ENCODE data around the gene PIK3CG. TPM values are rescaled to one million over a fixed set of nuclear protein-coding genes. Genes with fewer than 3 reads are reported as not detected.

PIK3CG gene
- total and polyA plus RNA-seq, 7 donors = 0.92 to 6.4 (median 4.2) TPM

- no peak overlapping the region for H3K27ac ChIP-seq
- intact Hi-C loops (cut with DNase I) = no loop called here
- H3K9me3 ChIP-seq = no peaks in the 10 kb centered on the region
- no peaks in the 10 kb centered on the region for H3K36me3 ChIP-seq
- no peak for DNase-seq
- TF ChIP-seq EP300 (IDR thresholded peaks at IDR 0.05) = no peak
- TF ChIP-seq, protein P1, sequence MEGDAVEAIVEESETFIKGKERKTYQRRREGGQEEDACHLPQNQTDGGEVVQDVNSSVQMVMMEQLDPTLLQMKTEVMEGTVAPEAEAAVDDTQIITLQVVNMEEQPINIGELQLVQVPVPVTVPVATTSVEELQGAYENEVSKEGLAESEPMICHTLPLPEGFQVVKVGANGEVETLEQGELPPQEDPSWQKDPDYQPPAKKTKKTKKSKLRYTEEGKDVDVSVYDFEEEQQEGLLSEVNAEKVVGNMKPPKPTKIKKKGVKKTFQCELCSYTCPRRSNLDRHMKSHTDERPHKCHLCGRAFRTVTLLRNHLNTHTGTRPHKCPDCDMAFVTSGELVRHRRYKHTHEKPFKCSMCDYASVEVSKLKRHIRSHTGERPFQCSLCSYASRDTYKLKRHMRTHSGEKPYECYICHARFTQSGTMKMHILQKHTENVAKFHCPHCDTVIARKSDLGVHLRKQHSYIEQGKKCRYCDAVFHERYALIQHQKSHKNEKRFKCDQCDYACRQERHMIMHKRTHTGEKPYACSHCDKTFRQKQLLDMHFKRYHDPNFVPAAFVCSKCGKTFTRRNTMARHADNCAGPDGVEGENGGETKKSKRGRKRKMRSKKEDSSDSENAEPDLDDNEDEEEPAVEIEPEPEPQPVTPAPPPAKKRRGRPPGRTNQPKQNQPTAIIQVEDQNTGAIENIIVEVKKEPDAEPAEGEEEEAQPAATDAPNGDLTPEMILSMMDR (IDR thresholded peaks at IDR 0.05) = no peak
- no peak for TF ChIP-seq POLR2A (IDR thresholded peaks at IDR 0.05)
- no peak for TF ChIP-seq POLR2AphosphoS5 (IDR thresholded peaks at IDR 0.05)
- no peak overlapping the region for H3K4me3 ChIP-seq
- WGBS, 2 donors = 85 to 88% methylated on average over 6 of the region's 6 CpGs
- no peaks in the 10 kb centered on the region for H3K27me3 ChIP-seq
- H3K4me1 ChIP-seq = no peaks in the 10 kb centered on the region
Observed at GRCh38 chr7:106855540-106856132, 9.4 kb upstream of the PIK3CG start.

- intact Hi-C loops (cut with DNase I) = no loop called here
- TF ChIP-seq POLR2A (IDR thresholded peaks at IDR 0.05) (no peak), POLR2AphosphoS5 (IDR thresholded peaks at IDR 0.05) (no peak), EP300 (IDR thresholded peaks at IDR 0.05) (no peak)
- TF ChIP-seq, protein P1 (IDR thresholded peaks at IDR 0.05) = no peak
- no peak overlapping the region for H3K27ac ChIP-seq
- no peak for DNase-seq
- 64 to 68% methylated on average over 10 of the region's 10 CpGs for WGBS, 2 donors
- H3K9me3 ChIP-seq = no peaks in the 10 kb centered on the region
- no peaks in the 10 kb centered on the region for H3K36me3 ChIP-seq
- no peaks in the 10 kb centered on the region for H3K27me3 ChIP-seq
- H3K4me1 ChIP-seq = peaks cover 0 to 9% (median 0%) of the 10 kb centered on the region in 4 donors
- H3K4me3 ChIP-seq = no peak overlapping the region
Observed at GRCh38 chr7:106858618-106859532, 6.2 kb upstream of the PIK3CG start.

DNA sequence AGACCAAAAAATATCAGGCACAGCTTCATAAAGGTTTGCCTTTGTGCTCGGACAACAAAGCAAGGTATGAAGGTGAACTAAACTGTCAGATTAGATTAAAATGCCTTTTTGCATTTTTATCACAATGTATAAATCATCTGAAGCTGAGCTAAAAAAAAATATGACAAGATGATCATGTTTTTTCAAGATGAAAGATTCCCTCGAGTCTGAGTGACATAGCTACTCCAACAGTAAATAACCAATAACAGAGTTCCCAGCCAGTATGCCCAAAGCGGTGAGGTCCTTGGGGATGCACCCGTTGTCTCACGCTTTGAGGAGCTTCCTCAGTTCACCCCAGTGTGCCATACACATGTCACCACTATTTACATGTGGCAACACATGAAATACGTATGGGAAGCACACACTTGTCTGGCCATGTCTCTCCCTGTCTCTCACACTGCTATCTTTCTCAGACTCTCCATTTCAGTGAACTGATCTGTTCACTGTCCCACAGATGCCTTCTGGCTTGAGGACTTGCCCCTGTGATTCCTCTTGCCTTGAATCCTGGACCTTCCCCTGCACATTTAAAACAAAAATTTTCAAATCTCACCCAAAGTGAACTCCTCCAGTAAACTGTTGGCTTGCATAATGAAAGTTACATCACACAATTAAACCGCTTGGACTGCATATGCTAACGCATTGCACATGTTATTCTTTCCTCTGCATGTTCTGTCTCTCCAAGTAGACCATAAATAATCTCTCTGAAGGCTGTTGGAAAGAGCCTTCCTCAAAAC, 2.6 kb upstream of the PIK3CG start:
- Histone ChIP-seq H3K4me3 (no peak overlapping the region), H3K27ac (no peak overlapping the region), H3K4me1 (peaks cover 0 to 14% (median 0%) of the 10 kb centered on the region in 4 donors), H3K27me3 (no peaks in the 10 kb centered on the region), H3K36me3 (no peaks in the 10 kb centered on the region), H3K9me3 (no peaks in the 10 kb centered on the region)
- intact Hi-C loops (cut with DNase I) = no loop called here
- DNase-seq = no peak
- 78 to 80% methylated on average over 8 of the region's 8 CpGs for WGBS, 2 donors
- TF ChIP-seq EP300 (IDR thresholded peaks at IDR 0.05) (no peak), POLR2AphosphoS5 (IDR thresholded peaks at IDR 0.05) (peak in 2 of 4 donors; percentile 28 to 29)

DNA sequence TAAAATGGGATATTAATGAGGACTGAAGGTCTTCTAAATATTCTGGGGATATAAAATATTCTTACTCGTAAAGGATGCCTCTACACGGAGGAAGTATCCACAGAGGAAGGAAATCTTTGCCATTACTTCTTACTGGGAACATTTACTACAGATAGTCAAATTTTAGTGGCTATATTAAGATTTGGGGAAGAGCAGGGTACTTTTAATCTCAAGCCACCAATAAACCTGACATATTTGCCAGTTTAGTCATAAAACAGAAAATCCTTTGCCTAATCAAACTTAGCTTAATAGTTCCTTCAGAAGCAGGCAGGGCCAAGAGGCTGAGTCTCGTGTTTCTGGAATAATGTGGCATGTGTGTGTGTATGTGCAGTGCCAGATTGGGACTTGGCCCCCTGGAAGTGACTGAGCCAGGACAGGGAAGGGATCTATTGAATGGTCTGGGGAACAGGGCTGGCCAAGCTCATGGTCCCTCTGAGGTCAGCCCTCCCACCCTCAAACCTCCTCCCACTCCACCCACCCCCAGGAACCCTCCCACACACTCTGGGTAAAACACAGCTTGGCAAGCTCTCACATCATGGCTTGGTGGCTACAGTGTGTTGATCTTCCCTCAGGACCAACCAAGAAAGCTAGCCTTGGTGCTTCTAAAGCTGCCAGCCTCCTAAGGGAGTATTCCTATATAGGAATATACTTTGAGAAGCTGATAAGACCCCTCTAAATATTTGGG, 1.6 kb upstream of the PIK3CG start:
- H3K4me3 ChIP-seq = no peak overlapping the region
- 61 to 65% methylated on average over 3 of the region's 3 CpGs for WGBS, 2 donors
- TF ChIP-seq, protein P1 (IDR thresholded peaks at IDR 0.05) = no peak
- no peak for TF ChIP-seq POLR2A (IDR thresholded peaks at IDR 0.05)
- no peak for TF ChIP-seq POLR2AphosphoS5 (IDR thresholded peaks at IDR 0.05)
- no peak for TF ChIP-seq EP300 (IDR thresholded peaks at IDR 0.05)
- intact Hi-C loops (cut with DNase I) = no loop called here
- DNase-seq = no peak
- H3K9me3 ChIP-seq = no peaks in the 10 kb centered on the region
- no peaks in the 10 kb centered on the region for H3K36me3 ChIP-seq
- H3K4me1 ChIP-seq = peaks cover 0 to 14% (median 0%) of the 10 kb centered on the region in 4 donors
- peak overlapping the region in 1 of 4 donors; percentile 34 for H3K27ac ChIP-seq
- H3K27me3 ChIP-seq = no peaks in the 10 kb centered on the region
